GM12878 (cell line): ENCODE data around the gene SPNS1. TPM values are rescaled to one million over a fixed set of nuclear protein-coding genes. Genes with fewer than 3 reads are reported as not detected.

ENCODE experiments used
- ATAC-seq: fragments of 200-7000 bp; cut with Tn5 transposase; 3 replicates; pipeline ENCODE4 v1.9.1; 2020; ENCODE audit warnings: mild to moderate bottlenecking, moderate library complexity
- BruUV-seq: library from RNA; stranded (reverse); fragments of 400-500 nt; replicated peaks from 2 replicates; lab custom pipeline; 2021; lab: Mats Ljungman, UMichigan
- CTCF ChIA-PET: fragments of 300-600 bp; sonication (Branson Sonifier 250); formaldehyde crosslinking; extraction: SDS; loops from one replicate; lab custom pipeline; 2021; ENCODE audit warnings: inconsistent platforms; lab: Yijun Ruan, JAX
- POLR2A ChIA-PET: fragments of 350-600 bp; formaldehyde crosslinking; extraction: SDS; loops from one replicate; lab custom pipeline; 2021; ENCODE audit warnings: inconsistent platforms; lab: Charles Lee
- RAD21 ChIA-PET: fragments of 300-600 bp; sonication (Branson Sonifier 250); formaldehyde crosslinking; loops from one replicate; lab custom pipeline; 2023; ENCODE audit warnings: antibody characterized with exemption; ENCODE audit not compliant: unreplicated experiment; lab: Charles Lee
- SMC1A ChIA-PET: fragments of 300-600 bp; sonication (Branson Sonifier 250); formaldehyde crosslinking; loops from one replicate; lab custom pipeline; 2023; ENCODE audit not compliant: unreplicated experiment, uncharacterized antibody; lab: Charles Lee
- DNase-seq: peaks from one replicate; pipeline ENCODE4 v3.0.0-alpha.2; 2011; ENCODE audit warnings: low read depth, low spot score
- FAIRE-seq: peaks from 3 replicates; lab custom pipeline; 2011; peaks lifted over from hg19 to GRCh38; lab: Jason Lieb, UNC
- H2AFZ ChIP-seq: 2 replicates; pipeline ENCODE4 v1.6.0; 2011; ENCODE audit warnings: low read depth, low read length, control low read depth; ENCODE audit not compliant: control insufficient read depth
- H3K27ac ChIP-seq: 2 replicates; pipeline ENCODE4 v1.5.1; 2011; ENCODE audit warnings: control low read depth; ENCODE audit not compliant: control insufficient read depth, insufficient read depth
- H3K27me3 ChIP-seq, 2 experiments: replicated peaks in 1 of 2; 2 replicates each; pipeline versions ENCODE4 v1.6.0 to v1.6.1; 2011; ENCODE audit warnings: low read length in 1 of 2; ENCODE audit not compliant: control insufficient read depth in 2 of 2, insufficient read depth in 2 of 2
- H3K36me3 ChIP-seq, 2 experiments: 2 replicates each; pipeline ENCODE4 v1.5.1; 2011; ENCODE audit warnings: low read length in 1 of 2; ENCODE audit not compliant: control insufficient read depth in 2 of 2, insufficient read depth in 2 of 2
- H3K4me1 ChIP-seq: 2 replicates; pipeline ENCODE4 v1.6.1; 2011; ENCODE audit warnings: mild to moderate bottlenecking, low read length, moderate library complexity, mixed read lengths; ENCODE audit not compliant: control insufficient read depth, insufficient read depth
- H3K4me2 ChIP-seq: 2 replicates; pipeline ENCODE4 v1.6.0; 2011; ENCODE audit warnings: control low read depth; ENCODE audit not compliant: control insufficient read depth, insufficient read depth
- H3K4me3 ChIP-seq: fragments of 200-600 bp; sonication (generic); 2 replicates; pipeline ENCODE4 v1.5.1; 2016
- H3K79me2 ChIP-seq: 2 replicates; pipeline ENCODE4 v1.6.0; 2011; ENCODE audit warnings: low read length; ENCODE audit not compliant: control insufficient read depth, insufficient read depth
- H3K9ac ChIP-seq: 2 replicates; pipeline ENCODE4 v1.8.0; 2011; ENCODE audit warnings: low read length, control low read depth, mixed read lengths; ENCODE audit not compliant: control insufficient read depth, insufficient read depth
- H3K9me3 ChIP-seq: replicated peaks from 3 replicates; pipeline ENCODE4 v1.5.1; 2011; ENCODE audit warnings: mild to moderate bottlenecking, low read length; ENCODE audit not compliant: control insufficient read depth, insufficient read depth
- H4K20me1 ChIP-seq: 2 replicates; pipeline ENCODE4 v1.6.0; 2011; ENCODE audit not compliant: control insufficient read depth, insufficient read depth
- EED ChIP-seq: sonication (generic); IDR thresholded peaks from 2 replicates; pipeline ENCODE4 v1.6.1; 2016; ENCODE audit warnings: antibody characterized with exemption, low read depth
- EP300 ChIP-seq, 2 experiments: fragments of 150-350 bp in 1 of 2; IDR thresholded peaks; 2 replicates each; pipeline ENCODE4 v1.6.1; 2011 to 2012; ENCODE audit warnings: low read depth in 2 of 2, low read length in 2 of 2, borderline replicate concordance in 1 of 2, improper control_type of control experiment in 1 of 2, inconsistent platforms in 1 of 2; ENCODE audit not compliant: control insufficient read depth in 1 of 2
- FOS ChIP-seq: IDR thresholded peaks from 3 replicates; pipeline ENCODE4 v1.6.1; 2011; ENCODE audit warnings: borderline replicate concordance; ENCODE audit not compliant: insufficient read length; ENCODE audit errors: extremely low read depth
- FOXM1 ChIP-seq: IDR thresholded peaks from 2 replicates; pipeline ENCODE4 v1.6.1; 2012; ENCODE audit warnings: low read depth, mild to moderate bottlenecking, inconsistent platforms, low read length, moderate library complexity
- HDAC6 ChIP-seq: fragments of 200-600 bp; sonication (generic); IDR thresholded peaks from one replicate; pipeline ENCODE4 v1.8.0; 2017; ENCODE audit warnings: antibody characterized with exemption; ENCODE audit not compliant: unreplicated experiment
- HDGF ChIP-seq: fragments of 450-650 bp; IDR thresholded peaks from 2 replicates; pipeline ENCODE4 v1.6.1; 2016; ENCODE audit warnings: antibody characterized with exemption
- IRF3 ChIP-seq: fragments of 450-650 bp; IDR thresholded peaks from 2 replicates; pipeline ENCODE4 v1.6.1; 2014; ENCODE audit warnings: mild to moderate bottlenecking
- NFYA ChIP-seq: IDR thresholded peaks from 2 replicates; pipeline ENCODE4 v1.6.1; 2011; ENCODE audit warnings: low read depth, mild to moderate bottlenecking, low read length, improper control_type of control experiment, borderline replicate concordance
- POLR2A ChIP-seq: IDR thresholded peaks from 2 replicates; pipeline ENCODE4 v1.6.1; 2011; ENCODE audit warnings: low read depth, mild to moderate bottlenecking, low read length
- RB1 ChIP-seq: fragments of 450-650 bp; formaldehyde crosslinking; IDR thresholded peaks from 2 replicates; pipeline ENCODE4 v1.6.1; 2017; ENCODE audit warnings: mild to moderate bottlenecking, borderline replicate concordance
- SMAD1 ChIP-seq: fragments of 450-650 bp; IDR thresholded peaks from 2 replicates; pipeline ENCODE4 v1.6.1; 2018; ENCODE audit warnings: mild to moderate bottlenecking, low read depth; ENCODE audit not compliant: partially characterized antibody
- SMAD5 ChIP-seq: IDR thresholded peaks from 2 replicates; pipeline ENCODE4 v1.6.1; 2016; ENCODE audit warnings: antibody characterized with exemption, low read depth
- USF2 ChIP-seq: IDR thresholded peaks from 2 replicates; pipeline ENCODE4 v1.6.1; 2011; ENCODE audit warnings: low read depth, low read length, improper control_type of control experiment, borderline replicate concordance
- WRNIP1 ChIP-seq: IDR thresholded peaks from 2 replicates; pipeline ENCODE4 v1.6.1; 2011; ENCODE audit warnings: low read depth, low read length, improper control_type of control experiment, borderline replicate concordance
- WGBS: methylation state at CpG from one replicate; pipeline ENCODE4 v1.1.6; 2016; ENCODE audit warnings: low lambda C conversion rate; ENCODE audit not compliant: insufficient replicate concordance, insufficient coverage; ENCODE audit errors: missing lambda C conversion rate; 5-methylcytosine and 5-hydroxymethylcytosine counted together
- in situ Hi-C: fragments of 300-500 bp; cut with MboI; formaldehyde crosslinking; loops from 9 replicates; pipeline ENCODE4 v1.14.3; 2018; ENCODE audit warnings: mixed read lengths
- intact Hi-C: fragments of 100-400 bp; cut with micrococcal nuclease; formaldehyde crosslinking; loops from one replicate; pipeline ENCODE4 v1.14.2; 2022; ENCODE audit not compliant: unreplicated experiment
- polyA plus RNA-seq, 11 experiments: library from polyadenylated mRNA; depleted of rRNA in 4 of 11; unstranded in 6 of 11; stranded (reverse) in 5 of 11; fragments of >200 nt; fragmentation: Nextera tagmentation in 4 of 11; fragmentation: Illumina TruSeq in 1 of 11; extraction: Ambion mirVana in 4 of 11; extraction: Trizol in 1 of 11; gene quantifications; 1 replicate in 1 of 11; 2 replicates in 10 of 11; pipeline versions ENCODE4 v1.2.1 to v1.2.3, GENCODE V29; 2011 to 2016; ENCODE audit warnings: inconsistent platforms in 2 of 11, missing spikeins in 2 of 11, low read depth in 1 of 11
- total RNA-seq, 4 experiments: library from RNA; depleted of rRNA in 3 of 4; stranded (reverse); fragments of >200 nt in 3 of 4; fragmentation: Illumina TruSeq in 1 of 4; extraction: Trizol in 1 of 4; gene quantifications; 2 replicates each; pipeline versions ENCODE4 v1.2.1 to v1.2.3, GENCODE V29; 2013 to 2021
- TF ChIP-seq, protein P1 (sequence below): fragments of 450-650 bp; IDR thresholded peaks from 2 replicates; pipeline ENCODE4 v1.6.1; 2017; ENCODE audit warnings: mild to moderate bottlenecking, low read depth, inconsistent platforms; ENCODE audit not compliant: poor library complexity, severe bottlenecking

SPNS1 gene
- total and polyA plus RNA-seq, 10 of the 15 experiments (the other 5 are each of a cell fraction or from before 2014, with no cell fraction given), result 0.16 to 37.6 (median 12.0) TPM

GRCh38 chr16:28931801-28932225 is 42.8 kb upstream of the SPNS1 start, which contains the start of gene CD19 (continued):
- TF ChIP-seq RB1 (no peak), POLR2A (peak; percentile 73), HDGF (no peak)

DNA sequence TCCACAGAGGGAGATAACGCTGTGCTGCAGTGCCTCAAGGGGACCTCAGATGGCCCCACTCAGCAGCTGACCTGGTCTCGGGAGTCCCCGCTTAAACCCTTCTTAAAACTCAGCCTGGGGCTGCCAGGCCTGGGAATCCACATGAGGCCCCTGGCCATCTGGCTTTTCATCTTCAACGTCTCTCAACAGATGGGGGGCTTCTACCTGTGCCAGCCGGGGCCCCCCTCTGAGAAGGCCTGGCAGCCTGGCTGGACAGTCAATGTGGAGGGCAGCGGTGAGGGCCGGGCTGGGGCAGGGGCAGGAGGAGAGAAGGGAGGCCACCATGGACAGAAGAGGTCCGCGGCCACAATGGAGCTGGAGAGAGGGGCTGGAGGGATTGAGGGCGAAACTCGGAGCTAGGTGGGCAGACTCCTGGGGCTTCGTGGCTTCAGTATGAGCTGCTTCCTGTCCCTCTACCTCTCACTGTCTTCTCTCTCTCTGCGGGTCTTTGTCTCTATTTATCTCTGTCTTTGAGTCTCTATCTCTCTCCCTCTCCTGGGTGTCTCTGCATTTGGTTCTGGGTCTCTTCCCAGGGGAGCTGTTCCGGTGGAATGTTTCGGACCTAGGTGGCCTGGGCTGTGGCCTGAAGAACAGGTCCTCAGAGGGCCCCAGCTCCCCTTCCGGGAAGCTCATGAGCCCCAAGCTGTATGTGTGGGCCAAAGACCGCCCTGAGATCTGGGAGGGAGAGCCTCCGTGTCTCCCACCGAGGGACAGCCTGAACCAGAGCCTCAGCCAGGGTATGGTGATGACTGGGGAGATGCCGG is 42.0 kb upstream of the SPNS1 start:
- in situ Hi-C loops (no loop called here), intact Hi-C loops (loop anchor here (5.0 kb wide), 1 partner anchor 55 kb away; the partner anchor contains the start of gene ATP2A1)
- Histone ChIP-seq H3K4me2 (peak overlapping the region; percentile 95), H3K36me3 (peaks cover 0 to 6% of the 10 kb centered on the region in 2 experiments; a peak in 1 of 4 replicates), H3K27ac (peak overlapping the region; percentile 92), H4K20me1 (no peaks in the 10 kb centered on the region), H3K27me3 (no peaks in the 10 kb centered on the region), H3K9ac (peak overlapping the region; percentile 97), H3K4me3 (peak overlapping the region; percentile 96), H3K9me3 (no peaks in the 10 kb centered on the region), H2AFZ (peak overlapping the region; percentile 79), H3K4me1 (peaks cover 16% of the 10 kb centered on the region), H3K79me2 (peaks cover 21% of the 10 kb centered on the region)
- DNase-seq, result no peak
- WGBS, result 2% methylated on average over 20 of the region's 20 CpGs
- RAD21 ChIA-PET, result interaction anchor here (1.0 to 4.5 kb wide), 7 partner anchors 9 to 109 kb away, joined by 3 to 46 read pairs (median 7); partner anchors contain the start of genes ATP2A1, SH2B1 and TUFM
- FAIRE-seq, result no peak
- SMC1A ChIA-PET, result interaction anchor here (0.6 to 4.2 kb wide), 16 partner anchors 9 to 416 kb away, joined by 3 to 52 read pairs (median 4); partner anchors contain the start of genes ATXN2L, NFATC2IP, RABEP2 and SH2B1
- POLR2A ChIA-PET, result interaction anchor here (0.6 to 3.7 kb wide), 16 partner anchors 9 to 1188 kb away, joined by 3 to 39 read pairs (median 4); partner anchors contain the start of genes ATXN2L, RABEP2, SH2B1 and TUFM
- CTCF ChIA-PET, result interaction anchor here (0.6 to 7.2 kb wide), 14 partner anchors 9 to 116 kb away, joined by 3 to 136 read pairs (median 4); partner anchors contain the start of genes ATP2A1, SH2B1 and TUFM
- peak; percentile 49 for ATAC-seq
- TSS peak; percentile 74 for BruUV-seq
- TF ChIP-seq NFYA (no peak), HDAC6 (no peak), USF2 (no peak), EP300 (IDR thresholded peaks at IDR 0.05; ENCODE audit: borderline replicate concordance in 1 of 2, control insufficient read depth in 1 of 2, low read depth in 2 of 2, low read length in 2 of 2) (no peak), SMAD5 (no peak), EED (0 out of 2 replicates have a peak, but pooled peaks have one; percentile 12), SMAD1 (peak; percentile 35), FOXM1 (no peak), WRNIP1 (no peak), IRF3 (no peak), FOS (no peak)
- TF ChIP-seq, protein P1, sequence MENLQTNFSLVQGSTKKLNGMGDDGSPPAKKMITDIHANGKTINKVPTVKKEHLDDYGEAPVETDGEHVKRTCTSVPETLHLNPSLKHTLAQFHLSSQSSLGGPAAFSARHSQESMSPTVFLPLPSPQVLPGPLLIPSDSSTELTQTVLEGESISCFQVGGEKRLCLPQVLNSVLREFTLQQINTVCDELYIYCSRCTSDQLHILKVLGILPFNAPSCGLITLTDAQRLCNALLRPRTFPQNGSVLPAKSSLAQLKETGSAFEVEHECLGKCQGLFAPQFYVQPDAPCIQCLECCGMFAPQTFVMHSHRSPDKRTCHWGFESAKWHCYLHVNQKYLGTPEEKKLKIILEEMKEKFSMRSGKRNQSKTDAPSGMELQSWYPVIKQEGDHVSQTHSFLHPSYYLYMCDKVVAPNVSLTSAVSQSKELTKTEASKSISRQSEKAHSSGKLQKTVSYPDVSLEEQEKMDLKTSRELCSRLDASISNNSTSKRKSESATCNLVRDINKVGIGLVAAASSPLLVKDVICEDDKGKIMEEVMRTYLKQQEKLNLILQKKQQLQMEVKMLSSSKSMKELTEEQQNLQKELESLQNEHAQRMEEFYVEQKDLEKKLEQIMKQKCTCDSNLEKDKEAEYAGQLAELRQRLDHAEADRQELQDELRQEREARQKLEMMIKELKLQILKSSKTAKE, result no peak
